ENCODE measurements around the gene TOMM22. TPM values are rescaled to one million over a fixed set of nuclear protein-coding genes. Genes with fewer than 3 reads are reported as not detected.

The TOMM22 gene
- total RNA-seq, 2 donors from 2014 or later = 16.1 to 35.8 TPM

- peaks cover 18% of the 10 kb centered on the region for H3K36me3 ChIP-seq
- H3K4me3 ChIP-seq = no peak overlapping the region
- H3K4me1 ChIP-seq (ENCODE audit: control insufficient read depth in 1 of 2, low read depth in 2 of 2) = peaks cover 5 to 29% of the 10 kb centered on the region in 2 donors
- no peak for TF ChIP-seq CTCF (IDR thresholded peaks at IDR 0.05)
- ATAC-seq (ENCODE audit: insufficient number of reproducible peaks, low FRiP score, low read depth) (no peak), DNase-seq (ENCODE audit: low spot score) (no peak)
- H3K27me3 ChIP-seq (replicated peaks; ENCODE audit: insufficient read depth) = no peaks in the 10 kb centered on the region
- H3K27ac ChIP-seq = no peak overlapping the region
- no peaks in the 10 kb centered on the region for H3K9me3 ChIP-seq
These were observed 34.5 kb downstream of the TOMM22 start for GRCh38 chr22:38716271-38716670.

DNA sequence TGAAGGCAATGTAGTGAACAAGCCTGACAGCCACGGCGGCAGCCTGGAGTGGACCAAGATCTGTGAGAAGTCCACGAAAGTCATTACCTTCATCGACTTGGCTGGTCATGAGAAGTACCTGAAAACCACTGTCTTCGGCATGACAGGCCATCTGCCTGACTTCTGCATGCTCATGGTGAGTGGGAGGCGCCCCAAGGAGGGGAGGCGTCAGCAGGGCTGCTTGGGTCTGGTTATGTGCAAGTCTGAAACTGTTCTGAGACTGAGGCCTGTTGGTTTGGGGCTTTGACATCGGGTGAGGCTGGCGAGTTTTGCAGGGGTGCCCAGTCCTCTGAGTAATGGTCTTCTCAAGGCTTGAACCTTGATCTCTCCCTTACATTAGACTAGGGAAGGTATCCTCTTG lies 35.1 kb downstream of the TOMM22 start:
- Histone ChIP-seq H3K36me3 (peaks cover 18% of the 10 kb centered on the region), H3K4me1 (ENCODE audit: control insufficient read depth in 1 of 2, low read depth in 2 of 2) (peaks cover 5 to 29% of the 10 kb centered on the region in 2 donors), H3K27ac (no peak overlapping the region), H3K9me3 (no peaks in the 10 kb centered on the region), H3K27me3 (replicated peaks; ENCODE audit: insufficient read depth) (no peaks in the 10 kb centered on the region), H3K4me3 (no peak overlapping the region)
- ATAC-seq (ENCODE audit: insufficient number of reproducible peaks, low FRiP score, low read depth) (no peak), DNase-seq (ENCODE audit: low spot score) (no peak)
- no peak for TF ChIP-seq CTCF (IDR thresholded peaks at IDR 0.05)

- no peaks in the 10 kb centered on the region for H3K27me3 ChIP-seq (replicated peaks; ENCODE audit: insufficient read depth)
- peak overlapping the region in 1 of 2 donors; percentile 39 for H3K27ac ChIP-seq
- H3K9me3 ChIP-seq = no peaks in the 10 kb centered on the region
- H3K36me3 ChIP-seq = peaks cover 22% of the 10 kb centered on the region
- no peak for ATAC-seq (ENCODE audit: insufficient number of reproducible peaks, low FRiP score, low read depth)
- peaks cover 5 to 29% of the 10 kb centered on the region in 2 donors for H3K4me1 ChIP-seq (ENCODE audit: control insufficient read depth in 1 of 2, low read depth in 2 of 2)
- no peak overlapping the region for H3K4me3 ChIP-seq
- no peak for TF ChIP-seq CTCF (IDR thresholded peaks at IDR 0.05)
- no peak for DNase-seq (ENCODE audit: low spot score)
These were observed 35.5 kb downstream of the TOMM22 start for GRCh38 chr22:38717244-38717643.

DNA sequence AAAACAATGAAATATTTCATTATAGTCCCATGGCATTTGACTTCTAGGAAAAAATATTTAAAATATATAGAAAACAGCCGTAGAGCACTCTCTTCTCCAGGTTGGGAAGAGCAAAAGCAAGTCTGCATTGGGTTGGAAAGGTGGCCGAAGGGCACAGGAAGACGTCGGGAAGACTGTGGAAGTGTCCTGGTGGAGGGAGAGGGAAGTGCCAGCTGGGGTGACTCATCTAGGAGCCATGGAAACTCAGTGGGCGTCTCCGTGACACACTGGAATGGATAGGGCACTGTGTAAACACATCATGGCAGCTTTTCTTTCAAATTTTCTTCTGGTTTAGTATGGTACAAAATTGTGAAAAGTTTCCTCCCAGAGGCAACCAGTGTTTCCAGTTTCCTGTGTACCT lies 36.7 kb downstream of the TOMM22 start:
- DNase-seq (ENCODE audit: low spot score) = peak; percentile 51
- H3K36me3 ChIP-seq = peaks cover 30% of the 10 kb centered on the region
- ATAC-seq (ENCODE audit: insufficient number of reproducible peaks, low FRiP score, low read depth) = peak; percentile 67

DNA sequence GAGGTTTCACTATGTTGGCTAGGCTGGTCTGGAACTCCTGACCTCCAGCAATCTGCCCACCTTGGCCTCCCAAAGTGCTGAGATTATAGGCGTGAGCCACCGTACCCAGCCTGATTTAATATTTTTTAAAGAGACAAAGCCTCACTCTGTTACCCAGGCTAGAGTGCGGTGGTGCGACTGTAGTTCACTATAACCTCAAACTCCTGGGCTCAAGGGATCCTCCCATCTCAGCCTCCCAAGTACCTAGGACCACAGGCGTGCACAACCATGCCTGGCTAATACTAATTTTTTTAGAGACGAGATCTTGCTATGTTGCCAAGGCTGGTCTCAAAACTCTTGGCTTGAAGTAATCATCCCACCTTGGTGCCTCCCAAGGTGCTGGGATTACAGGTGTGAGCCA lies 37.4 kb downstream of the TOMM22 start:
- Histone ChIP-seq H3K36me3 (peaks cover 36% of the 10 kb centered on the region), H3K4me3 (no peak overlapping the region), H3K27me3 (replicated peaks; ENCODE audit: insufficient read depth) (no peaks in the 10 kb centered on the region), H3K27ac (peak overlapping the region; percentile 37 to 57), H3K4me1 (ENCODE audit: control insufficient read depth in 1 of 2, low read depth in 2 of 2) (peaks cover 5 to 21% of the 10 kb centered on the region in 2 donors), H3K9me3 (no peaks in the 10 kb centered on the region)
- ATAC-seq (ENCODE audit: insufficient number of reproducible peaks, low FRiP score, low read depth) (no peak), DNase-seq (ENCODE audit: low spot score) (no peak)
- TF ChIP-seq CTCF (IDR thresholded peaks at IDR 0.05) = no peak

More for the DNA sequence above, 36.7 kb downstream of the TOMM22 start:
- Histone ChIP-seq H3K4me1 (ENCODE audit: control insufficient read depth in 1 of 2, low read depth in 2 of 2) (peaks cover 5 to 23% of the 10 kb centered on the region in 2 donors), H3K27ac (peak overlapping the region in 1 of 2 donors; percentile 57), H3K9me3 (no peaks in the 10 kb centered on the region), H3K4me3 (no peak overlapping the region), H3K27me3 (replicated peaks; ENCODE audit: insufficient read depth) (no peaks in the 10 kb centered on the region)
- TF ChIP-seq CTCF (IDR thresholded peaks at IDR 0.05) = peak; percentile 85

Data from thoracic aorta (tissue), 2 donors.